ENCODE results near the gene COL5A1.

The COL5A1 gene

GRCh38 chr9:134887686-134888602 is 246.3 kb downstream of the COL5A1 start:
- TF ChIP-seq SIN3A (IDR thresholded peaks at IDR 0.05; ENCODE audit: borderline replicate concordance, insufficient read depth, low read length) (no peak), POLR2AphosphoS5 (IDR thresholded peaks at IDR 0.05; ENCODE audit: low read depth, low read length) (no peak), TAF1 (IDR thresholded peaks at IDR 0.05; ENCODE audit: borderline replicate concordance, insufficient read depth, low read length) (no peak), REST (IDR thresholded peaks at IDR 0.05; ENCODE audit: insufficient read depth in 1 of 2, low read depth in 2 of 2, low read length in 2 of 2) (no peak), FOXP2 (optimal IDR thresholded peaks at IDR 0.05; ENCODE audit: borderline replicate concordance, extremely low read depth, extremely low read length, insufficient read depth) (no peak)

- TF ChIP-seq FOXP2 (optimal IDR thresholded peaks at IDR 0.05; ENCODE audit: borderline replicate concordance, extremely low read depth, extremely low read length, insufficient read depth) (no peak), REST (IDR thresholded peaks at IDR 0.05; ENCODE audit: insufficient read depth in 1 of 2, low read depth in 2 of 2, low read length in 2 of 2) (no peak), SIN3A (IDR thresholded peaks at IDR 0.05; ENCODE audit: borderline replicate concordance, insufficient read depth, low read length) (no peak), POLR2AphosphoS5 (IDR thresholded peaks at IDR 0.05; ENCODE audit: low read depth, low read length) (no peak), TAF1 (IDR thresholded peaks at IDR 0.05; ENCODE audit: borderline replicate concordance, insufficient read depth, low read length) (no peak)
Observed at GRCh38 chr9:134888603-134889190, 247.1 kb downstream of the COL5A1 start.

- no peak for TF ChIP-seq SIN3A (IDR thresholded peaks at IDR 0.05; ENCODE audit: borderline replicate concordance, insufficient read depth, low read length)
- TF ChIP-seq POLR2AphosphoS5 (IDR thresholded peaks at IDR 0.05; ENCODE audit: low read depth, low read length): no peak
- TF ChIP-seq FOXP2 (optimal IDR thresholded peaks at IDR 0.05; ENCODE audit: borderline replicate concordance, extremely low read depth, extremely low read length, insufficient read depth): no peak
- no peak for TF ChIP-seq TAF1 (IDR thresholded peaks at IDR 0.05; ENCODE audit: borderline replicate concordance, insufficient read depth, low read length)
- TF ChIP-seq REST (IDR thresholded peaks at IDR 0.05; ENCODE audit: insufficient read depth in 1 of 2, low read depth in 2 of 2, low read length in 2 of 2): no peak
Observed at GRCh38 chr9:134889386-134890154, 248.0 kb downstream of the COL5A1 start.

- no peak for TF ChIP-seq SIN3A (IDR thresholded peaks at IDR 0.05; ENCODE audit: borderline replicate concordance, insufficient read depth, low read length)
- TF ChIP-seq TAF1 (IDR thresholded peaks at IDR 0.05; ENCODE audit: borderline replicate concordance, insufficient read depth, low read length): no peak
- TF ChIP-seq FOXP2 (optimal IDR thresholded peaks at IDR 0.05; ENCODE audit: borderline replicate concordance, extremely low read depth, extremely low read length, insufficient read depth): no peak
- TF ChIP-seq REST (IDR thresholded peaks at IDR 0.05; ENCODE audit: insufficient read depth in 1 of 2, low read depth in 2 of 2, low read length in 2 of 2): no peak
- TF ChIP-seq POLR2AphosphoS5 (IDR thresholded peaks at IDR 0.05; ENCODE audit: low read depth, low read length): no peak
Observed at GRCh38 chr9:134890155-134890495, 248.5 kb downstream of the COL5A1 start.

Data from PFSK-1 (cell line).